GM19463 (cell line): Measurements from ENCODE around the gene WNT3.
"Not testable (repeated sequence)": the region's sequence is repeated elsewhere in the genome, so short reads cannot be mapped to it uniquely, and the experiment has no call there.

Experiments used
- ATAC-seq: cut with Tn5 transposase; IDR thresholded peaks from one replicate; pipeline ENCODE4 v1.9.1; 2021; ENCODE audit warnings: mild to moderate bottlenecking, moderate library complexity; ENCODE audit not compliant: unreplicated experiment

The WNT3 gene

GRCh38 chr17:46814446-46814845 is 4.0 kb downstream of the WNT3 start:
- ATAC-seq, result no peak

- no peak for ATAC-seq
Observed at GRCh38 chr17:46813920-46814319, 4.6 kb downstream of the WNT3 start.

- ATAC-seq, result no peak
Observed at GRCh38 chr17:46812624-46813318, 5.7 kb downstream of the WNT3 start.

GRCh38 chr17:46811978-46812583 is 6.4 kb downstream of the WNT3 start:
- ATAC-seq, result no peak

GRCh38 chr17:46810837-46811236 is 7.7 kb downstream of the WNT3 start:
- ATAC-seq, result no peak

GRCh38 chr17:46809110-46809571 is 9.4 kb downstream of the WNT3 start:
- ATAC-seq, result no peak

- ATAC-seq, result no peak
Observed at GRCh38 chr17:46805771-46806170, 12.7 kb downstream of the WNT3 start.

GRCh38 chr17:46803544-46803943 is 14.9 kb downstream of the WNT3 start:
- ATAC-seq, result no peak

- ATAC-seq, result no peak
Observed at GRCh38 chr17:46802800-46803199, 15.7 kb downstream of the WNT3 start.

- ATAC-seq, result no peak
Observed at GRCh38 chr17:46800573-46800972, 17.9 kb downstream of the WNT3 start.

GRCh38 chr17:46796956-46797530 is 21.4 kb downstream of the WNT3 start:
- ATAC-seq, result no peak

GRCh38 chr17:46796524-46796923 is 22.0 kb downstream of the WNT3 start:
- no peak for ATAC-seq

- no peak for ATAC-seq
Observed at GRCh38 chr17:46796084-46796483, 22.4 kb downstream of the WNT3 start.

- no peak for ATAC-seq
Observed at GRCh38 chr17:46795379-46795952, 23.0 kb downstream of the WNT3 start.

GRCh38 chr17:46794318-46794717 is 24.2 kb downstream of the WNT3 start:
- no peak for ATAC-seq

GRCh38 chr17:46793541-46793940 is 25.0 kb downstream of the WNT3 start:
- ATAC-seq, result no peak

GRCh38 chr17:46793023-46793422 is 25.5 kb downstream of the WNT3 start:
- not testable (repeated sequence) for ATAC-seq

GRCh38 chr17:46792071-46792470 is 26.4 kb downstream of the WNT3 start:
- ATAC-seq, result no peak

- no peak for ATAC-seq
Observed at GRCh38 chr17:46791531-46791930, 27.0 kb downstream of the WNT3 start.

GRCh38 chr17:46790216-46790615 is 28.3 kb downstream of the WNT3 start:
- no peak for ATAC-seq

- no peak for ATAC-seq
Observed at GRCh38 chr17:46789610-46790009, 28.9 kb downstream of the WNT3 start.

- ATAC-seq, result no peak
Observed at GRCh38 chr17:46788796-46789195, 29.7 kb downstream of the WNT3 start.
